NCI-H2227 (cell line): ENCODE results near the gene CLTB.

Experiments
- DNase-seq: peaks from one replicate; lab custom pipeline; 2025; ENCODE audit not compliant: unreplicated experiment; lab: John Stamatoyannopoulos, UW

CLTB gene

DNA sequence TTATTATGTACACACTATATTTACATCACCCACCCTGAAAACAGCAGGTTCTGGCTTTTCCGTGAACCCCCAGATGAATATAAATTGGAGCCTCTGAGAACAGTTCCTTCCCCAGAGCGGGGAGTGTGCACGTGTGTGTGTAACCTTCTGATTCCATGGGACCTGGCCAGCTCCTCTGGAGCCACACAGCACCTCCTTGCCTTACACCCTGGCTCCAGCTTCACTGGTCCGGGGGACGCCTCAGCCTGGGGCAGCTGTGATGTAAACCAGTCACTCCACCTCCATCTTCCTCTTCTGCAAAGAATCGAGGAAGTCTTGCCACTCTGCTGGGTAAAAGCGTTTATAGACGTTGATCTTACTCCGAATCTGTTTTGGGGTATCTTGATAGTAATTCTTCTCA is 32.4 kb downstream of the CLTB start:
- no peak for DNase-seq

DNA sequence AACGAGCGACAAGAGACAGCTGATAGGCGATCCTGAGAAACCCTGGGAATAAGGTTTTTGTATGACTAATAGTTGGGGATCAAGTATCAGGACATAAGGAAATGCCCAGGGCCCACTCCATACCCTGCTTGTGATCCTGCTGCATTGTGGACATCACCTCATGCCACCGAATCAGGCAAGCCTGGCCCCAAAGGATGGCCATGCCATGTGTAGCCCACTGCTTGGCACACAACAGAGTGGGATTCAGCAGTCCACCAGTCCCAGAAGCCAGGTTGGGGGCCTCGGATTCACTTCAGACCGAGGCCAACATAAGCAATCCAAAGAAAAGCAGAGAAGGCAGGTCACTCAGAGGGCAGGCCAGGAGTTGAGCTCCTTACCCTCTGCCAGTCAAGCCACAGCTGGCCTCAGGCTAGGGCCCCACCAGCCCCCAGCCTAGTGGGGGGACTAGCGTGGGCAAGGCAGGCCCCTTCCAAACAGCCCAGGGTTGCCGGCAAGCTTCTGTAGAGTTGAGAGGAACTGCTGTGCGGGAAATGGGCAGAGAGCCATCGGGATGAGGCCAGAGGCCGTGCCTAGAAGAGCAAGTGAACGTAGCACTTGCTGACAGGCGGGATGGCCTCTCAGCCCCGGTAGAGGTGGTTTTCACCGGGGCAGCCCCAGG is 33.0 kb downstream of the CLTB start:
- no peak for DNase-seq

DNA sequence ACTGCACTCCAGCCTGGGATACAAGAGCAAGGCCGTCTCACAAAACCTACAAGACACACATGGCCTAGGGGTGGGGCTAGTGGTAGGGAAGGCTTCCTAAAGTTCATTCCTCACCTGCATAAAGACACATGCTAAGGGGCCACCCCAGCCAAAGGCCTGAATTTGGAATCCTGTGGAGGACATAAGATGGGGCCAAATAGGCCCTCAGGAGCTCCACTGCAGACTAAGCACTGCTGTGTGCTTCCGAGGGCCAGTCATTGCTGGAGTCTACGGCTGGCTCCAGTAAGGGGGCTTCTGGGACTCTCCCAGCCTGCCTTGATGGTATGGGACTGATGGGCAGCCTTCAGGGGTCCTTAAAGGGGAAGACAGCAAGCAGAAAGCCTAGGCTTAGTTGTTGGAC is 33.6 kb downstream of the CLTB start:
- DNase-seq: no peak

DNA sequence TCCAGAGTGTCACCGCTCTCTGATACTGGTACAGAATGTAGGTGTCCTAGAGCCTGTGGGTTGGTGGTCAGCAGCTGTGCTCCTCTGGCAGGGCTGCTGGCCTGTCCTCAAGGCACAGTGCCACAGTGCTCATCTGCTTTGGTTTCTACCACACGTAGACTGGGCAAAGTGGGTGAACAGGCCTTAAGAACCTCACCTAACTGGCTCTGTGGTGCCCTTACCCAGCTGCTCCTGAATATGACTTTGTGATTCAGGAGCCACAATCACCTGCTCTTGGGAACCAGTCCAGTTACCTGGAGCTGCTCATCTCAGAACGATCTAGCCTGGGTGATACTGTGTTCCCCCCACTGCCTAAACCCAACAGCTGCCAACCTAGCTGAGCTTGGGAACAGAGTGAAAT is 34.4 kb downstream of the CLTB start:
- DNase-seq: no peak

DNA sequence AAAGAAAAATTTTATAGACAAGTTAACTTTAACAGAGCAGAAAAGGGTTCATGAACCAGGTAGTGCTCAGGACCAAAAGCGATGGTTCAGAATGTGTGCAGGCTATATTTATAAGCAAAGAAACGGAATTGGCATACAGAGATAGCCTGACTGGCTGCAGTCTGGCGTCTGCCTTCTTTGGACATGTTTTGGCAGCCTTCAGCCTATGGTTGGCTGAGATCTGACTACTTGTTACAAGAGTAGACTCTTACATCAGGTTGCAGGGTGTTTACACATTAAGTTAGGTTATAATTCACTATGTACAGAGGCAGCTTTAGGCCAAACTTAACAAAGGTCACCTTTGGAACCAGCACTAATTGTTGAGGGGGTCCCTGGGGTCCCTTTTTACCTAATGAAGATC is 34.9 kb downstream of the CLTB start:
- DNase-seq: no peak

DNA sequence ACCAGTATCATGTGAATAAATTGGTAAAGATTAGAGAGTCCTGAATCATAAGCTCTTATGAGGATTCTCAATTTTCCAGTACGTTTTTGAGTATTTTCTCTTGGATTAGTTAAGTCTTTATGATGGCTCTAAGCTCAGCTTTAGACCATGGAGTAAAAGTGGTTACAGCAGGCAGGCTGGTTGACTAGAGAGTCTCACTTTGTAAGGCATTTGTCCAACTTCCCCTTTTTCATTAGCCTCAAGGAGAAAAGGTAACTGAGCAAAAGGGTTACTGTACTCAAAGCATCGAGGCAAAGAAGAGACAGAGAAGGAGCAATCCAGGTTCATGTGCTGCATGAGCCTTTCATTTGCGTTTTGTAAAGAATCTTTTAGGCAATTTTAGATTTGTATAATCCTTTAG is 36.5 kb downstream of the CLTB start:
- DNase-seq: no peak

DNA sequence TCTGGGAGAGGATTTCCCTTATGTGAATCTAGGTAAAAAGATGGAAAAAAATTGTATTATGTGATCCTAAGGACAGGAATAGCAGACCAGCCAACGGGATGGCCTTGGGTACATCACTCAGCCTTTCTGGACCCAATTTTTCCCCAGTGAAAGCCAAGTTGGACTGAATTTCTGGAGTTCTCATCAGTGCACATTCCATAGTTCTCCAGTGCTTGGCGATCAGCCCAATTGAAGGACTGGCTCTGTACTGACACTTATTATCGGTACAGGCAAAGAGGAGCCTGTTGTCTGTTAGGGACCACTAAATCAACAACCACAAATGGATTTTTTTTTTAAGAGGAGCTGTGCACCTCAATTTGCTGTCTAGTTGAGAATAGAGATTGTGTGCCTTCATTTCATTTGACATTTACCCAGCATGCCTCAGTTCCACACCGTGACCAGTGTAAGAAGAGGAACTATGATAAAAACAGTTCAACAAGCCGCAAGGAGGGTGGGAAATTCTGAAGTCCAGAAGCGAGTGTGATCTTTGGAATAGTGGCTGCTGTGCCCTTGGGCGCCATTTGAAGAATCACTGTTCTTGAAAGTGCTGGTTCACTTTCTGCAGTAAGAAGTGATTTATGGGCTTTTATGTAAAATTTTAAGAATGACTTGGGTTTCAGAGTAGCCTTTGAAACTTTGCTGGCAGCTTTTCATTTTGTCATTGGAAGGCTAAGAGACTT is 43.1 kb downstream of the CLTB start:
- no peak for DNase-seq

DNA sequence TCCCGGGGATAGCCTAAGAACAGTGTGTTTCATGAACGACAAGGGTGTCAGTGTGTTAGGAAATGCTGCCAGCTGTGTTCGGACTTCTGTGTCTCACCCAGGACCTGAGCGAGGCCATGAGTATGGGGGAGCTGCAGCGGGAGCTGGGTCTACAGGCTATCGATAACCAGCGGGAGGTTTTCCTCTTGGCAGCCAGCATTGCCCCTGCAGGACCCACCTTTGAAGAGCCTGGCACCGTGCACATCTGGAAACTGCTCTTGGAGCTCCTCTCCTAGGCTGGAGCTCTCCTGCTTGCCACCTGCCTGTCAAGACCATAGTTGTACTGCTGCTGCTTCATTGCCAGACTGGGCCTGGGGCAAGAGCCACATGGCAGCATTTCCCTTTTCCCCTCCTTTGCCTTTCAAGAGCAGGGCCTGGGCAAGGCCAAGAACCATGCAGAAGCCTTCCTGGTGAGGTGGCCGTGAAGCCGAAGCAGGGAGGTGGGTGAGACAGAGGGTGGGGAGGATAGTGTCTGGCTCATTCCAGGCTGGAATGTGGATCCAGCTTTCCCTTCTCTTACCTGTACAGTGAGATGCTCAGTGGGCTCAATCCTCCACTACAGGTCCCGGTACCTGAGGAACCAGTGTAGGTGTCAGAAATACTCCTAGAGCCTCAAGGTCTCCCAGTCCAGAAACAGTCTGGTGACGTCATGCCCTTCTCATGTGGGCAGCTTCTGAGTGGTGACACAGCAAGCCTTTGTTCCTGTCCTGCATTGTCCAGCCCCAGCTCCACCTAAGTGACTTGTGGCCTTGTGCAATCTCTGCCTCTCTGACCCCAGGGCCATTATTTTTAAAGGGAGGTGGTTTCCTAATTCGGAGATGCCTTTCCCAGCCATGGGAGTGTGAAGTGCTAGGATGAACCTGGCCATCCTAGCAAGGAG is 44.5 kb downstream of the CLTB start:
- DNase-seq: no peak

DNA sequence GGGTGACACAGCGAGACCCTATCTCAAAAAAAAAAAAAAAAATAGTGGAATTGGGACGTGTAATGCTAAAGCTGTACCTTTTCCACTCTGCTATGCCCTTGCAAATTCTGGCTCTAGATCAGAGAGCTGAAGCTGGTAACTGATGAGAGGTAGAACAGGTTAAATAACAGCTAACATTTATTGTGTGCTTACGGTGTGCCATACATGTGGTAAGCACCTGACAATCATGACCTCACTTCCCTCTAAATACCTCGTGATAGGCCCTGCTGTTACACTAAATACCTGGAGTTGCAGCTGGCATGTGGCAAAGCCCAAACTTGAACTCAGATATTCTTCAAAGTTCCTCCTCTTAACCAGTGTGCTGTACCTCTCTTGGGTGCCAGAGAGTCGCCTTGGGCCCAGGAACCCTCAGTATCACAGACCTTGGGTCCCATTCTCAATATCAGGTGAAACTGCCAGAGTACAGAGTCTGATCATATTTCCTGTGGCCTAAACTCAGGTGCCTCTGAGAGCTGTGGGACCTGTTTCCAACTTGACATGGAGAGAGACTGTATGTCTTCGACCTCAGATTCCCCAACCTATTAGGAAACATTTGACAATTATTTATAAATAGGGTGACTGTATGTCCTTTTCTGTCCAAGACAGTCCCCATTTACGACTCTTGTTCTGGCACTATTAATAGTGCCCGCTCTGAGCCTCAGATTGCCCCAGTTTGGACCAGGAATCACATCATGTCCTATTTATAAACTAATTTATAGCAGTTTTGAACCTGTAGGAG is 46.2 kb downstream of the CLTB start:
- DNase-seq: no peak

DNA sequence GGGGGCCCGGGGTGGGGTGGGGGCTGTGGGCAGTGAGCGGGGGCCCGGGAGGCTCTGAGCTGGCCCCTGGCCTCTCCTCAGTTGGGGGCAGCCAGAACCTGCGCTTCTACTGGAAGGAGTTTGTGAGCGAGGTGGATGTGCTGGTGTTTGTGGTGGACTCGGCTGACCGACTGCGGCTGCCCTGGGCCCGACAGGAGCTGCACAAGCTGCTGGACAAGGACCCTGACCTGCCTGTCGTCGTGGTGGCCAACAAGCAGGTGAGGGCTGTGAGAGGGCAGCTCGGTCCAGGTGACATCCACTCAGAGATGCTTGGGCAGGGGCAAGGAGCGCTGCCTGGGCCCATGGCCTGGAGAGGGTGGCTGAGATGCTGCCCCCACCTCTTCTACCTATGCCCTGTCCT is 47.6 kb downstream of the CLTB start:
- DNase-seq: no peak

DNA sequence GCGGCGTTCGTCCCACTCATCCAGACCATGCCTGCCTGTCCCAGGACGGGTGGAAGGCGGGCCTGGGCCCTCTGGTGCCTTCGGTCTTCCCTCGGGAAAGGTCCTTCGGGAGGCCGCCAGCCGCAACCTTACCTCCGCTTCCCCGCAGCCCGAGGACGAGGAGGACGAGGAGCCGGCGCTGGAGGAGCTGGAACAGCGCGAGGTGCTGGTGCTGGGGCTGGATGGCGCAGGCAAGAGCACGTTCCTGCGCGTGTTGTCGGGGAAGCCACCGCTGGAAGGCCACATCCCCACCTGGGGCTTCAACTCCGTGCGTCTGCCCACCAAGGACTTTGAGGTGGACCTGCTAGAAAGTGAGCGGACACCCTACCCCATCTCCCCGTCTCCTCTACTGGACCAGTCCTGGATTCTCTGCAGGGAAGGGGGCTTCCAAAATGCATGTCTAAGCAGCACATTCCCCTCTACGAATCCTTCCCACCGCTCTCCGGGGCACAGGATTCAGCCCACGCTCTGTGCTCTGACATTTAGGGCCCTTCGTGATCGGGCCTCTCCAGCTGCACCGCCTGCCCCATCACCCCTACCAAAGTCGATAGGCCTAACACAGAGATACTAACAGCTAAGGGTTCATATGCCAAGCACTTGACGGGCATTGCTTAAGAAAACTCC is 50.0 kb downstream of the CLTB start:
- DNase-seq: peak; percentile 28

DNA sequence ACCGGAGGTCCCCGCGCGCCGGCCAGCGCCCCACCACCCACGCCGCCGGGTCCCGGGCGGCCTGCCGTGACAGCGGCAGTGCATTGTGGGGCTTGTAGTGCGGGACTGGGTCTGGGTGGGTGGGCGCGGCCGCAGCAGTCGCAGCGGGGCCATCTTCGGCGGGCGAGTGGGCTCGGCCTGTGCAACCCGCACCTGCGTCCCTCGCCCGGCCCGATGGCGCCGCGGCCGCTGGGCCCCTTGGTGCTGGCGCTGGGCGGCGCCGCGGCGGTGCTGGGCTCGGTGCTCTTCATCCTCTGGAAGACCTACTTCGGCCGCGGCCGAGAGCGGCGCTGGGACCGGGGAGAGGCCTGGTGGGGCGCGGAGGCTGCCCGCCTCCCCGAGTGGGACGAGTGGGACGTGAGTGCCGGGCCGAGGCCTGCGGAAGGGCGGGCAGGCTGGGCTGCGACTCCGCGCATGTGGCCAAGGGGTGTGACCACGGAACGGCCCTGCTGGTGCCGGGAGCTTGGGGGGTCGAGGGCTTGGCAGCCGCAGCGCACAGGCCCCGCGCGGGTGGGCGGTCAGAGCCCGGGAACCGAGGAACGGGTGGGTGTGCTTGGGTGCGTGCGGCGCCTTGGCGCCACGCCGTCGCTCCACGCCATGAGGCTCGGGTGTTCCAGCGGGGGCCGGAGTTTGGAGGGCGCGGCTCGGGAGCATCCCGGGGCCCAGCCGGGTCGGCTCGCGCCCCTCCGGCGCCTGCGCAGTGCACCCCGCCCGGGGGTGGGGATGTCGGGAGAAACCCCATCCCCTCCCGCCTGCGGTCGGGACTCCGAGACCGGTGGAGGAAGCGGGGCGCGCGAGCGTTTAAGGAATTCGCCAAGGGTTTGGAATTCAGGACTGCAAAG is 50.7 kb downstream of the CLTB start, which contains the start of gene ARL10:
Gene ARL10, plus strand, starts transcription at position 137 of the 881 bp plus-strand sequence. Its CDS starts 77 bp downstream, at position 214.
- peak; percentile 71 for DNase-seq

DNA sequence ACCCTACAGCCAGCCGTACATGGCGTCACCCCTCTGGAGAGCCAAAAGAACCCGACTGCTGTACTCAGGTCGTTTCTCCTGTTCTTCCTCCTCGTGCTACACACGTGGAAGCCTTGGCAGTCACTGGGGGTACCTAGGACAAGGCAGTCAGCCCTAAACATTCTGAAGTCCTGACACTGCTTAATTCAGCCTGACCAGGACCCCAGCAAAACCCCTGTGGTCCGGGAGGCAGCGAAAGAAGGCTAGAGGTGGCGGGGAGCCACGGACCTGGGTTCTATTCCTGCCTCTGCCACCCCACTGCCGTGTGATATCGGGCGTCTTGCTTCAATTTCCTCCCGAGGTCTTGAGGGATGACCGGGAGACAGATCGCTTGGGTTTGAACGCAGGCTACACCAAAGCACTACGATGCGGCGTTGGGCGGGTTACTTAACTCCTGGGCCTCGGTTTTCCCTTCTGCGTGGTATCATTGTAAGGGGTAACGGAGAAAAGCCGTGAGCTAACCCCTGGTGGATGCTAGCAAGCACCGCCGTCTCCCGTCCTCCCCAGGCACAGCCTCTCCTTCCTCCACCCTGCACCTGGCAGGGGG is 51.5 kb downstream of the CLTB start:
- DNase-seq: no peak

DNA sequence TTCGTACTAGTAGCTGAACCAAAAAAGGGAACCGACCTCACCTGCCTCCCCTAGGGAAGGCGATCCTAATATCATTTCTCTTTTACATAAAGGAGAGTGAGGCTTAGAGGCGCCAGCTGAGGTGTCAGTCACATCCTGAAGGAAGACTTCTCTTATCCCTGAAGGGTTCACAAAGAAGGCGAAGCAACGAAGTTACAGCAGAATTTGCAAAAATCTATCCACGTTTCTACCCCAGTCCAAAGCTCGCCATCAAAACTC is 54.2 kb downstream of the CLTB start:
- no peak for DNase-seq

DNA sequence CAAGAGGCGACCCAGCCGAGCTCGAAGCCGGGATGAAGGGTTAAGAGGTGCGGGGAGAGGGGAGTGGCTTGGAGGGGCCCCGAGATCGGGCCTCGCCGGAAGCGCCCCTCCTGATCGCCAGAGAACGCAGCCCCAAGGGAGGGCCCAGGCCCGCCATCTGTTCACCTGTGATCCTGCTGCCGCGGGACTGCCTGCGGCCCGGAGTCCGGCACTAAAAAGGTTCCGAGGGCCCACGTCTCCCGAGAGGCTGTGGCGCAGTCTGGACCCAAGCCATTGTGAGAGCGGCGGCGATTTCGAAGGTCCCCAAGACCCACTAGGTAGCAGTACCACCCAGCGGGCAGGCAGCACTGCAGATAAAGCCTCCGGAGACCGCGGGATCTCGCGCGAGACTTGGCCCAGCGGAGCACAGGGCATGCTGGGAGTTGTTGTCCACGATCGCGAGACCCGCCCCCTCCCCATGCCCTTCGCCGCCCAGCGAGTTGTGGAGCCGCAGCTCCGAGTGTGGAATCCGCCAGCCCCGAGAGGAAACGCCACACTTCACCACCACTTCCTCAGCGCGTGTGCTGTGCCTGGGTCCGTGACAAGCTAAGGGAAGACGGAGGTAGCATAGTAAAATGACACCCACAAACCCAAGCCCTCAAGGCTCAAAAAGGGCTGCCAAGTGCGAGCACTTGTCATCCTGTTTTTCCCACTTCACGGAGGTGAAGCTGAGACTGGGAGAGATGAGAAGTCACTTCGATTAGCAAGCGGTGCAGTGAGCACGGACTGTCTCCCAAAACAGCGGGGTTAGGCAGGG is 54.7 kb downstream of the CLTB start, which contains the start of gene KIAA1191:
Gene KIAA1191, minus strand, starts transcription at position 328 of the 796 bp plus-strand sequence. CDS start 2,256 bp downstream, outside the sequence.
- peak; percentile 86 for DNase-seq

DNA sequence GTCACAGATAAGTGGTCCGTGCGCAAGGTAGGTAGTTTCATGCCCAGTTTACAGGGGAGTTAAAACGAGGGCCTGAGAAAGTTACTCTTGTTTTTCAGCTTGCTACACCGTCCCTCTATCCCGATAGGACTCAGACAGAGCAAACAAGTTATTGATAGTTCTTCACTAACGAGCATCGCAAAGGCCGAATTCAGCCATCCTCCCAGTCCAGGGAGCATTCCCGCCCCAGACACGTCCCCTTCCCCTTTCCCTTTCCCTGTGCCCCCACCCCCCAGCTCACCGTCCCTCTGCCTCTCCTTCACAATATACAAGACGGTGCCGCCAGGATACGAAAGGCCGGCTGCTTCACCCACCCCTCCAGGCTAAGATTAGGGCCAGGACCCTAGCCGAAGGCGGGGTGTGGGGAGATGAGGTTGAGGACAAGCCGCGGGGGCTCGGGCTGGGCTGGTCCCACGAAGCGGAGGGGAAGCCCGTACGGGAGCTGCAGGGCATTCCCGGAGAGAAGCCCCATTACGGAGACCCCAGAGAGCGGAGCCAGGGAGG is 55.4 kb downstream of the CLTB start:
- peak; percentile 32 for DNase-seq

DNA sequence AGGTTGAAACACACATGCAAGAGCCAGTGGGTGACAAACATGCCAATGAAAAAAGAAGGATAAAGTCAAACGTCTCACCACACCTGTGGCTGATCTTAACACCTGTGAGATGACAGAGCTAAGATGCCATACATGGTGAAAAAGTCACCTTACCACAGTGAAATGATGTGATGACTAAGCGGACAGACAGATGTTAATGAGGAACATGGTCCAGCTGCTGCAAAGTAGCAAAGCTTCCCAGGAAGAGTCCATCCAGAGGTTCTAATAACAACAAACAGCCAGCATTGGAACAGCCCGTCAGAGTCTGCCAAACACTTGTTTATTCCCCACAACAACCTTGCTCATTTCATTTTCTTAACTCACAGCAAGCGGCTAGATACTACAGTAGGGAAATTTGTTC is 56.7 kb downstream of the CLTB start:
- DNase-seq: no peak

DNA sequence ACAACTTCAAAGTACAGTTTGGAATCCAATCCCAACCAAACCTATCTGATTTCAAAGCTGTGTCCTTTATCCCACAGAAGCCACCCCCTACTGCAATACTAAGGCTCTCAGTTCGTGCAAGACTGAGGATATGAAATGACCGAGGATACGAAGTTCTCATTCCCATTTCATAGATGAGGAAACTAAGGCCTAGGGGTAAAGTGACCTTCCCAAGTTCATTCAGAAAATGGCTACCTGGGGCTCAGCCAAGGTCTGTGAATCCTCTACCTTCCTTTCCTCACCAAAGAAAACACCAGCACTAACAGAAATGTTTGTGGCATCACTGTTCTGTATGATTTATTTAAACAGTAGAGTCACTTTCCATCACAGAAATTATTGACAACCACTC is 60.2 kb downstream of the CLTB start:
- DNase-seq: no peak
